HEK293 (cell line): Measurements from ENCODE around the gene CIITA.

ENCODE experiments used
- CTCF ChIA-PET: fragments of 350-600 bp; formaldehyde crosslinking; extraction: SDS; loops from one replicate; lab custom pipeline; 2021; ENCODE audit warnings: antibody characterized with exemption; lab: Yijun Ruan, JAX
- POLR2A ChIA-PET: fragments of 300-600 bp; formaldehyde crosslinking; extraction: SDS; loops from one replicate; lab custom pipeline; 2020; ENCODE audit warnings: antibody characterized with exemption, inconsistent platforms; lab: Yijun Ruan, JAX
- H3K27ac ChIP-seq: fragments of 200-500 bp; sonication (Bioruptor generic); 2 replicates; pipeline ENCODE4 v1.5.1; 2014; ENCODE audit warnings: low read depth, low read length, control low read depth, inconsistent platforms; ENCODE audit errors: extremely low read depth
- H3K36me3 ChIP-seq, 2 experiments: fragments of 200-500 bp in 1 of 2; sonication (Bioruptor generic) in 1 of 2; 1 replicate in 1 of 2; 2 replicates in 1 of 2; pipeline ENCODE4 v1.5.1; 2014 to 2017; ENCODE audit warnings: inconsistent platforms in 2 of 2, low read length in 2 of 2; ENCODE audit not compliant: control insufficient read depth in 2 of 2, insufficient read depth in 1 of 2
- H3K4me1 ChIP-seq: fragments of 200-500 bp; sonication (Bioruptor generic); 2 replicates; pipeline ENCODE4 v1.5.1; 2014; ENCODE audit warnings: mild to moderate bottlenecking, low read length, inconsistent platforms; ENCODE audit not compliant: control insufficient read depth, insufficient read depth
- H3K4me3 ChIP-seq: 2 replicates; pipeline ENCODE4 v1.5.1; 2011; ENCODE audit warnings: low read depth, mild to moderate bottlenecking, control low read depth, low read length, moderate library complexity
- H3K9me3 ChIP-seq: fragments of 200-500 bp; sonication (Bioruptor generic); 2 replicates; pipeline ENCODE4 v1.5.1; 2014; ENCODE audit warnings: low read depth, low read length, inconsistent platforms; ENCODE audit not compliant: control insufficient read depth, insufficient read depth
- AEBP2 ChIP-seq: fragments of 450-650 bp; formaldehyde crosslinking; IDR thresholded peaks from 2 replicates; pipeline ENCODE4 v1.5.1; 2016; ENCODE audit warnings: missing biosample characterization, missing genetic modification characterization, borderline replicate concordance
- ATF2 ChIP-seq: fragments of 450-650 bp; formaldehyde crosslinking; IDR thresholded peaks from 2 replicates; pipeline ENCODE4 v1.5.1; 2016; ENCODE audit warnings: missing biosample characterization, missing genetic modification characterization, low read depth
- EGR2 ChIP-seq: fragments of 450-650 bp; formaldehyde crosslinking; IDR thresholded peaks from 2 replicates; pipeline ENCODE4 v1.5.1; 2016; ENCODE audit warnings: low read depth, missing biosample characterization, missing genetic modification characterization
- HIC1 ChIP-seq: fragments of 450-650 bp; formaldehyde crosslinking; IDR thresholded peaks from 2 replicates; pipeline ENCODE4 v1.5.1; 2016; ENCODE audit warnings: missing biosample characterization, missing genetic modification characterization
- MZF1 ChIP-seq: fragments of 450-650 bp; formaldehyde crosslinking; IDR thresholded peaks from 2 replicates; pipeline ENCODE4 v1.5.1; 2017; ENCODE audit warnings: missing biosample characterization, missing genetic modification characterization, borderline replicate concordance
- ZBTB17 ChIP-seq: fragments of 450-650 bp; formaldehyde crosslinking; IDR thresholded peaks from 2 replicates; pipeline ENCODE4 v1.5.1; 2016; ENCODE audit warnings: missing biosample characterization, missing genetic modification characterization
- ZBTB6 ChIP-seq: fragments of 450-650 bp; formaldehyde crosslinking; IDR thresholded peaks from 2 replicates; pipeline ENCODE4 v1.5.1; 2017; ENCODE audit warnings: missing biosample characterization, missing genetic modification characterization
- ZNF416 ChIP-seq: fragments of 450-650 bp; formaldehyde crosslinking; IDR thresholded peaks from 2 replicates; pipeline ENCODE4 v1.5.1; 2016; ENCODE audit warnings: missing biosample characterization, missing genetic modification characterization
- ZNF514 ChIP-seq: fragments of 450-650 bp; formaldehyde crosslinking; IDR thresholded peaks from 2 replicates; pipeline ENCODE4 v1.5.1; 2016; ENCODE audit warnings: missing biosample characterization, missing genetic modification characterization
- ZNF561 ChIP-seq: fragments of 450-650 bp; IDR thresholded peaks from 2 replicates; pipeline ENCODE4 v1.5.1; 2018; ENCODE audit warnings: missing biosample characterization, missing genetic modification characterization, borderline replicate concordance
- ZNF747 ChIP-seq: fragments of 450-650 bp; formaldehyde crosslinking; IDR thresholded peaks from 2 replicates; pipeline ENCODE4 v1.5.1; 2016; ENCODE audit warnings: missing biosample characterization, missing genetic modification characterization
- ZNF792 ChIP-seq: fragments of 450-650 bp; formaldehyde crosslinking; IDR thresholded peaks from 2 replicates; pipeline ENCODE4 v1.5.1; 2016; ENCODE audit warnings: missing biosample characterization, missing genetic modification characterization
- TF ChIP-seq, protein P1 (sequence below): fragments of 450-650 bp; formaldehyde crosslinking; IDR thresholded peaks from 2 replicates; pipeline ENCODE4 v1.5.1; 2017; ENCODE audit warnings: missing biosample characterization, mild to moderate bottlenecking, missing genetic modification characterization, moderate library complexity

The CIITA gene

GRCh38 chr16:10919003-10919351, 42.0 kb downstream of the CIITA start:
- H3K36me3 ChIP-seq, result no peaks in the 10 kb centered on the region
- CTCF ChIA-PET, result interaction anchor here (0.6 to 3.1 kb wide), 18 partner anchors 10 to 1662 kb away, joined by 3 to 22 read pairs (median 4); no protein-coding TSS in a partner anchor
- no peak for TF ChIP-seq MZF1
- no peak for TF ChIP-seq EGR2
- peak; percentile 79 for TF ChIP-seq ZBTB17
- H3K4me1 ChIP-seq, result no peaks in the 10 kb centered on the region
- H3K4me3 ChIP-seq, result no peak overlapping the region
- POLR2A ChIA-PET, result interaction anchor here (0.5 to 0.9 kb wide), 2 partner anchors 149 to 175 kb away, joined by 3 read pairs; partner anchors contain the start of gene NUBP1
- no peaks in the 10 kb centered on the region for H3K9me3 ChIP-seq
- no peak overlapping the region for H3K27ac ChIP-seq

GRCh38 chr16:10920726-10921427, 43.9 kb downstream of the CIITA start:
- ChIA-PET CTCF (interaction anchor here (0.7 to 1.2 kb wide), 4 partner anchors 26 to 406 kb away, joined by 3 to 5 read pairs (median 4); no protein-coding TSS in a partner anchor), POLR2A (no interaction called here)
- H3K27ac ChIP-seq, result no peak overlapping the region
- H3K4me3 ChIP-seq, result no peak overlapping the region
- H3K4me1 ChIP-seq, result no peaks in the 10 kb centered on the region
- H3K9me3 ChIP-seq, result no peaks in the 10 kb centered on the region
- peaks cover 0 to 4% of the 10 kb centered on the region in 2 experiments; a peak in 1 of 3 replicates for H3K36me3 ChIP-seq
- TF ChIP-seq ZNF792 (tag by site-specific recombination) (no peak), ZNF416 (tag by site-specific recombination) (no peak), ZNF514 (no peak), ZNF561 (tag by site-specific recombination) (no peak), HIC1 (no peak), ZNF747 (tag by site-specific recombination) (no peak)

DNA sequence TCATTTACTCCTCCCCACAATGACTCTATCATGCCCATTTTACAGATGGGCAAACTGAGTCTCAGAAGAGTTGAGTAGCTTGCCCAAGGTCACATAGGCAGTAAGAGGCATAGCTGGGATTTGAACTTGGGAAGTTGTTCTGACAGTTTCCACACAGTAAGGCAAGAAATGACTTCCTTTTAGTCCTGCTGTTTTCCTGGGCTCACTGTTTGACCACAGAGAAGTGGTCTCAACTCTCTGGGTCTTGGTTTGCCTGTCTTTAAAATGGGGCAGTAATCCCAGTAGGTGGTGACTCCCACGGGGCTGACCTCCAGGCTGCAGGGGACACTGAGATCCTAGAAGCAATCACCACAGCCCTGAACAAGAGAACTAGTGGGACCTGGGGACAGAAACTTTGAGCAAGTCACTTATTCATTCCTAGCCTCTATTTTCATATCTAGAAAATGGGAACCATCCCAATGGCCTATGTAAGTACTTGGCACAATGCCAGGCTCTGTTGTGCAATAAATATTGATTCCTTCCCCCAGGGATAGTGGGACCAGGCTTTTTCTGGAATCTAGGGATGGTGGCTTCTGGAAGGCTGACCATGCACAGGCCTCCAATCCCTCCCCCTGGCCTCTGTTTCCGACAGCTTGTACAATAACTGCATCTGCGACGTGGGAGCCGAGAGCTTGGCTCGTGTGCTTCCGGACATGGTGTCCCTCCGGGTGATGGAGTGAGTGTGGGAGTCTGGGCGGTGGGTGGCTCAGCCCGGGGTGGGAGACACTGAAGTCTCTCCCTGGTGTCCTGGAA, 44.7 kb downstream of the CIITA start:
- peaks cover 0 to 5% of the 10 kb centered on the region in 2 experiments; a peak in 2 of 3 replicates for H3K36me3 ChIP-seq
- TF ChIP-seq ATF2 (tag by site-specific recombination) (no peak), EGR2 (peak; percentile 62), ZBTB6 (0 out of 2 replicates have a peak, but pooled peaks have one; percentile 37), AEBP2 (no peak)
- TF ChIP-seq, protein P1, sequence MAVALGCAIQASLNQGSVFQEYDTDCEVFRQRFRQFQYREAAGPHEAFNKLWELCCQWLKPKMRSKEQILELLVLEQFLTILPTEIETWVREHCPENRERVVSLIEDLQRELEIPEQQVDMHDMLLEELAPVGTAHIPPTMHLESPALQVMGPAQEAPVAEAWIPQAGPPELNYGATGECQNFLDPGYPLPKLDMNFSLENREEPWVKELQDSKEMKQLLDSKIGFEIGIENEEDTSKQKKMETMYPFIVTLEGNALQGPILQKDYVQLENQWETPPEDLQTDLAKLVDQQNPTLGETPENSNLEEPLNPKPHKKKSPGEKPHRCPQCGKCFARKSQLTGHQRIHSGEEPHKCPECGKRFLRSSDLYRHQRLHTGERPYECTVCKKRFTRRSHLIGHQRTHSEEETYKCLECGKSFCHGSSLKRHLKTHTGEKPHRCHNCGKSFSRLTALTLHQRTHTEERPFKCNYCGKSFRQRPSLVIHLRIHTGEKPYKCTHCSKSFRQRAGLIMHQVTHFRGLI (tag by site-specific recombination), result no peak
- CTCF ChIA-PET, result interaction anchor here (0.6 to 1.2 kb wide), 4 partner anchors 185 to 410 kb away, joined by 3 to 5 read pairs (median 4); no protein-coding TSS in a partner anchor

More for the DNA sequence above, 44.7 kb downstream of the CIITA start:
- POLR2A ChIA-PET, result interaction anchor here (0.9 kb wide), 1 partner anchor 334 kb away, joined by 4 read pairs; the partner anchor contains the start of gene SOCS1
- H3K9me3 ChIP-seq, result no peaks in the 10 kb centered on the region
- no peak overlapping the region for H3K4me3 ChIP-seq
- H3K27ac ChIP-seq, result no peak overlapping the region
- H3K4me1 ChIP-seq, result no peaks in the 10 kb centered on the region
